A673 (cell line): Measurements from ENCODE around the gene HCFC2.

Source experiments
- CTCF ChIP-seq: fragments of 300-800, 200-600 bp; sonication (generic); conservative IDR thresholded peaks from 2 replicates; pipeline ENCODE4 v1.5.1; 2017; ENCODE audit warnings: low read depth, mild to moderate bottlenecking, antibody characterized with exemption, low read length, moderate library complexity, mixed read lengths
- EZH2 ChIP-seq: fragments of 200-600 bp; sonication (generic); IDR thresholded peaks from 2 replicates; pipeline ENCODE4 v1.6.1; 2017; ENCODE audit warnings: borderline replicate concordance, low read depth, mild to moderate bottlenecking, mixed read lengths, antibody characterized with exemption, low read length; ENCODE audit not compliant: poor library complexity, severe bottlenecking

GRCh38 chr12:104063712-104064030 is 660 bp upstream of the HCFC2 start:
- no peak for TF ChIP-seq CTCF
- no peak for TF ChIP-seq EZH2
